ENCODE data around the gene HYKK. TPM values are rescaled to one million over a fixed set of nuclear protein-coding genes. Genes with fewer than 3 reads are reported as not detected.
A peak's percentile ranks its signal among the peaks of the same experiment; 100 is the strongest.

The HYKK gene
- total and polyA plus RNA-seq, 9 of the 15 experiments (the other 6 are each of a cell fraction or from before 2014, with no cell fraction given) = 1.9 to 6.1 (median 4.3) TPM

- peak in 1 of 2 experiments; percentile 45; a peak in 3 of 4 replicates for TF ChIP-seq NRF1 (conservative IDR thresholded peaks at IDR 0.05 in 1 of 2, IDR thresholded peaks at IDR 0.05 in 1 of 2)
- TF ChIP-seq GATA2 (CRISPR knock-in tag; IDR thresholded peaks at IDR 0.05) = peak; percentile 71
- TF ChIP-seq SETDB1 (IDR thresholded peaks at IDR 0.05; ENCODE audit: low read length) = no peak
- peak; percentile 53; the same call in 1 of the 2 replicates for TF ChIP-seq BCOR (IDR thresholded peaks at IDR 0.05)
- TF ChIP-seq THAP12 (CRISPR knock-in tag; IDR thresholded peaks at IDR 0.05) = peak; percentile 57; the same call in 1 of the 2 replicates
- TF ChIP-seq XRCC4 (IDR thresholded peaks at IDR 0.05; ENCODE audit: extremely low read depth, insufficient read depth, insufficient read length) = no peak
- TF ChIP-seq ZEB2 (IDR thresholded peaks at IDR 0.05) = peak; percentile 98
Measured at GRCh38 chr15:78565097-78565950, 57.9 kb downstream of the HYKK start, which contains the start of gene CHRNA5 (continued).
